CD14-positive monocyte (primary cell): ENCODE data around the gene CD1D. TPM values are rescaled to one million over a fixed set of nuclear protein-coding genes. Genes with fewer than 3 reads are reported as not detected.

ENCODE experiments used
- DNase-seq, 3 donors: peaks; one replicate each; pipeline ENCODE4 v3.0.0-alpha.2; 2011 to 2022
- H2AFZ ChIP-seq: 2 replicates; pipeline ENCODE4 v1.6.0; 2012; ENCODE audit warnings: mild to moderate bottlenecking, low read depth, low read length, inconsistent platforms; ENCODE audit not compliant: insufficient read depth, poor library complexity, severe bottlenecking
- H3K27ac ChIP-seq, 2 donors: 1 replicate in 1 of 2; 2 replicates in 1 of 2; pipeline ENCODE4 v1.5.1; 2012 to 2013; ENCODE audit warnings: low read length in 2 of 2, control low read depth in 1 of 2, inconsistent platforms in 1 of 2, low read depth in 1 of 2, mild to moderate bottlenecking in 1 of 2
- H3K27me3 ChIP-seq, 2 donors: one replicate each; pipeline versions ENCODE4 v1.6.0 to v1.6.1; 2011 to 2013; ENCODE audit warnings: low read length in 2 of 2; ENCODE audit not compliant: control insufficient read depth in 2 of 2, insufficient read depth in 2 of 2
- H3K36me3 ChIP-seq, 2 donors: replicated peaks in 1 of 2; 1 replicate in 1 of 2; 2 replicates in 1 of 2; pipeline versions ENCODE4 v1.5.1 to v1.6.1; 2012 to 2013; ENCODE audit warnings: low read length in 2 of 2, control low read depth in 1 of 2, inconsistent platforms in 1 of 2, mild to moderate bottlenecking in 1 of 2; ENCODE audit not compliant: insufficient read depth in 2 of 2, control insufficient read depth in 1 of 2
- H3K4me1 ChIP-seq, 2 donors: 1 replicate in 1 of 2; 2 replicates in 1 of 2; pipeline versions ENCODE4 v1.5.1 to v1.6.1; 2012 to 2013; ENCODE audit warnings: low read length in 2 of 2, control low read depth in 1 of 2, inconsistent platforms in 1 of 2, mild to moderate bottlenecking in 1 of 2, moderate library complexity in 1 of 2; ENCODE audit not compliant: insufficient read depth in 2 of 2, control insufficient read depth in 1 of 2
- H3K4me2 ChIP-seq: replicated peaks from 2 replicates; pipeline ENCODE3; 2012; ENCODE audit warnings: low read length, moderate library complexity, mild to moderate bottlenecking; ENCODE audit not compliant: poor library complexity, severe bottlenecking; ENCODE audit errors: extremely low read depth
- H3K4me3 ChIP-seq, 3 experiments: fragments of 200-600 bp in 1 of 3; sonication (generic) in 1 of 3; replicated peaks in 1 of 3; 1 replicate in 2 of 3; 2 replicates in 1 of 3; pipeline ENCODE4 v1.5.1; 2011 to 2013; ENCODE audit warnings: low read length in 3 of 3, mild to moderate bottlenecking in 3 of 3, control low read depth in 2 of 3, low read depth in 2 of 3, inconsistent platforms in 1 of 3, moderate library complexity in 1 of 3
- H3K79me2 ChIP-seq: 2 replicates; pipeline ENCODE4 v1.6.0; 2012; ENCODE audit warnings: mild to moderate bottlenecking, control low read depth, inconsistent platforms, low read length, moderate library complexity; ENCODE audit not compliant: insufficient read depth
- H3K9ac ChIP-seq: 2 replicates; pipeline ENCODE4 v1.6.0; 2017; ENCODE audit warnings: low read length, mild to moderate bottlenecking; ENCODE audit not compliant: insufficient read depth, poor library complexity, severe bottlenecking
- H3K9me3 ChIP-seq, 2 donors: replicated peaks in 1 of 2; 1 replicate in 1 of 2; 2 replicates in 1 of 2; pipeline versions ENCODE4 v1.5.1 to v1.6.1; 2012 to 2013; ENCODE audit warnings: low read length in 2 of 2, control low read depth in 1 of 2; ENCODE audit not compliant: control insufficient read depth in 1 of 2, insufficient read depth in 1 of 2
- H4K20me1 ChIP-seq: 2 replicates; pipeline ENCODE4 v1.6.0; 2012; ENCODE audit warnings: mild to moderate bottlenecking, low read length, control low read depth, moderate library complexity; ENCODE audit not compliant: insufficient read depth
- H3K27ac Mint-ChIP-seq, 7 donors: one replicate each; pipeline ENCODE4 v1.8.0; 2020; ENCODE audit warnings: mild to moderate bottlenecking in 7 of 7, mixed read lengths in 7 of 7, moderate library complexity in 6 of 7, inconsistent platforms in 2 of 7
- H3K27me3 Mint-ChIP-seq, 3 donors: one replicate each; pipeline ENCODE4 v1.8.0; 2021 to 2022; ENCODE audit warnings: low read depth in 3 of 3, mild to moderate bottlenecking in 3 of 3, mixed read lengths in 3 of 3, moderate library complexity in 3 of 3, inconsistent platforms in 1 of 3
- H3K36me3 Mint-ChIP-seq, 2 donors: one replicate each; pipeline ENCODE4 v1.8.0; 2020; ENCODE audit warnings: mixed read lengths in 2 of 2, inconsistent platforms in 1 of 2, mild to moderate bottlenecking in 1 of 2
- H3K4me1 Mint-ChIP-seq: one replicate; pipeline ENCODE4 v1.8.0; 2020; ENCODE audit warnings: mild to moderate bottlenecking, mixed read lengths
- H3K4me3 Mint-ChIP-seq, 2 donors: one replicate each; pipeline ENCODE4 v1.8.0; 2020; ENCODE audit warnings: mild to moderate bottlenecking in 2 of 2, mixed read lengths in 2 of 2, moderate library complexity in 1 of 2
- H3K9me3 Mint-ChIP-seq, 7 donors: one replicate each; pipeline ENCODE4 v1.8.0; 2020 to 2022; ENCODE audit warnings: mixed read lengths in 7 of 7, mild to moderate bottlenecking in 6 of 7, moderate library complexity in 6 of 7, inconsistent platforms in 2 of 7
- WGBS: methylation state at CpG from one replicate; pipeline ENCODE4 v1.1.5; 2013; ENCODE audit warnings: missing lambda C conversion rate; ENCODE audit not compliant: insufficient coverage; 5-methylcytosine and 5-hydroxymethylcytosine counted together
- intact Hi-C, 2 donors: fragments of 100-400 bp; cut with micrococcal nuclease; formaldehyde crosslinking; loops; one replicate each; pipeline versions ENCODE4 v1.15.0 to v1.15.1; 2023
- polyA plus RNA-seq, 3 donors: library from polyadenylated mRNA; depleted of rRNA in 1 of 3; unstranded in 2 of 3; stranded (reverse) in 1 of 3; fragments of 300-500 nt in 2 of 3; fragments of >200 nt in 1 of 3; fragmentation: Illumina TruSeq in 2 of 3; gene quantifications; 1 replicate in 2 of 3; 2 replicates in 1 of 3; pipeline ENCODE4 v1.2.3, GENCODE V29; 2012 to 2021
- TF ChIP-seq, protein P1 (sequence below): fragments of 200-600 bp; IDR thresholded peaks from one replicate; pipeline ENCODE4 v1.8.0; 2022; ENCODE audit warnings: antibody characterized with exemption, mild to moderate bottlenecking

The CD1D gene
- polyA plus RNA-seq, 3 donors, result 121 to 144 (median 134) TPM

- Mint-ChIP-seq H3K27ac (peak overlapping the region in 1 of 7 donors; percentile 36), H3K36me3 (no peaks in the 10 kb centered on the region), H3K4me3 (peak overlapping the region in 1 of 2 donors; percentile 22), H3K9me3 (peaks cover 3 to 10% (median 6%) of the 10 kb centered on the region in 7 donors), H3K4me1 (peaks cover 24% of the 10 kb centered on the region), H3K27me3 (peaks cover 4 to 8% (median 5%) of the 10 kb centered on the region in 3 donors)
- H3K9me3 ChIP-seq, result no peaks in the 10 kb centered on the region
- TF ChIP-seq, protein P1, sequence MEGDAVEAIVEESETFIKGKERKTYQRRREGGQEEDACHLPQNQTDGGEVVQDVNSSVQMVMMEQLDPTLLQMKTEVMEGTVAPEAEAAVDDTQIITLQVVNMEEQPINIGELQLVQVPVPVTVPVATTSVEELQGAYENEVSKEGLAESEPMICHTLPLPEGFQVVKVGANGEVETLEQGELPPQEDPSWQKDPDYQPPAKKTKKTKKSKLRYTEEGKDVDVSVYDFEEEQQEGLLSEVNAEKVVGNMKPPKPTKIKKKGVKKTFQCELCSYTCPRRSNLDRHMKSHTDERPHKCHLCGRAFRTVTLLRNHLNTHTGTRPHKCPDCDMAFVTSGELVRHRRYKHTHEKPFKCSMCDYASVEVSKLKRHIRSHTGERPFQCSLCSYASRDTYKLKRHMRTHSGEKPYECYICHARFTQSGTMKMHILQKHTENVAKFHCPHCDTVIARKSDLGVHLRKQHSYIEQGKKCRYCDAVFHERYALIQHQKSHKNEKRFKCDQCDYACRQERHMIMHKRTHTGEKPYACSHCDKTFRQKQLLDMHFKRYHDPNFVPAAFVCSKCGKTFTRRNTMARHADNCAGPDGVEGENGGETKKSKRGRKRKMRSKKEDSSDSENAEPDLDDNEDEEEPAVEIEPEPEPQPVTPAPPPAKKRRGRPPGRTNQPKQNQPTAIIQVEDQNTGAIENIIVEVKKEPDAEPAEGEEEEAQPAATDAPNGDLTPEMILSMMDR, result no peak
- intact Hi-C loops, result loop anchor here in 1 of 2 donors (10.0 kb wide), 1 partner anchor 294 kb away; no protein-coding TSS in a partner anchor
- H3K36me3 ChIP-seq, result no peaks in the 10 kb centered on the region
- no peaks in the 10 kb centered on the region for H4K20me1 ChIP-seq
- H3K4me1 ChIP-seq, result peaks cover 11 to 23% of the 10 kb centered on the region in 2 donors
- no peak overlapping the region for H3K27ac ChIP-seq
- H3K4me3 ChIP-seq, result no peak overlapping the region
- H3K4me2 ChIP-seq, result no peak overlapping the region
- no CpG with 5 or more reads among the region's 1 CpG for WGBS
- no peak overlapping the region for H2AFZ ChIP-seq
- no peaks in the 10 kb centered on the region for H3K79me2 ChIP-seq
- DNase-seq, result no peak
- H3K9ac ChIP-seq, result no peak overlapping the region
- peaks cover 7 to 10% of the 10 kb centered on the region in 2 donors for H3K27me3 ChIP-seq
These were observed 19.8 kb downstream of the CD1D start for GRCh38 chr1:158200527-158200926.

GRCh38 chr1:158203693-158204457 lies 23.2 kb downstream of the CD1D start:
- Histone ChIP-seq H3K9me3 (peaks cover 0 to 5% of the 10 kb centered on the region in 2 donors), H2AFZ (no peak overlapping the region), H3K79me2 (no peaks in the 10 kb centered on the region), H3K27me3 (peaks cover 9 to 19% of the 10 kb centered on the region in 2 donors), H3K4me2 (peak overlapping the region; percentile 29), H3K27ac (no peak overlapping the region), H3K9ac (no peak overlapping the region), H4K20me1 (no peaks in the 10 kb centered on the region), H3K36me3 (no peaks in the 10 kb centered on the region), H3K4me3 (peak overlapping the region in 1 of 3 experiments; percentile 22), H3K4me1 (peaks cover 11 to 23% of the 10 kb centered on the region in 2 donors)
- peaks cover 20 to 30% (median 23%) of the 10 kb centered on the region in 3 donors for H3K27me3 Mint-ChIP-seq
- H3K9me3 Mint-ChIP-seq, result peaks cover 3 to 23% (median 10%) of the 10 kb centered on the region in 7 donors
- WGBS, result 71% methylated on average over 1 of the region's 7 CpGs
- DNase-seq, result peak in 2 of 3 donors; percentile 64 to 66
- intact Hi-C loops, result loop anchor here in 1 of 2 donors (10.0 kb wide), 1 partner anchor 291 kb away; no protein-coding TSS in a partner anchor
- TF ChIP-seq, protein P1, result peak; percentile 97
- H3K4me3 Mint-ChIP-seq, result peak overlapping the region in 1 of 2 donors; percentile 68
- H3K27ac Mint-ChIP-seq, result peak overlapping the region in 1 of 7 donors; percentile 63
- H3K36me3 Mint-ChIP-seq, result no peaks in the 10 kb centered on the region
- peaks cover 22% of the 10 kb centered on the region for H3K4me1 Mint-ChIP-seq
